ENCODE data around the gene SLC12A7. TPM values are rescaled to one million over a fixed set of nuclear protein-coding genes. Genes with fewer than 3 reads are reported as not detected.
"Not testable (repeated sequence)": the region's sequence is repeated elsewhere in the genome, so short reads cannot be mapped to it uniquely, and the experiment has no call there.

Gene SLC12A7
- total RNA-seq, 2 experiments from 2014 or later = 102 to 120 TPM

DNA sequence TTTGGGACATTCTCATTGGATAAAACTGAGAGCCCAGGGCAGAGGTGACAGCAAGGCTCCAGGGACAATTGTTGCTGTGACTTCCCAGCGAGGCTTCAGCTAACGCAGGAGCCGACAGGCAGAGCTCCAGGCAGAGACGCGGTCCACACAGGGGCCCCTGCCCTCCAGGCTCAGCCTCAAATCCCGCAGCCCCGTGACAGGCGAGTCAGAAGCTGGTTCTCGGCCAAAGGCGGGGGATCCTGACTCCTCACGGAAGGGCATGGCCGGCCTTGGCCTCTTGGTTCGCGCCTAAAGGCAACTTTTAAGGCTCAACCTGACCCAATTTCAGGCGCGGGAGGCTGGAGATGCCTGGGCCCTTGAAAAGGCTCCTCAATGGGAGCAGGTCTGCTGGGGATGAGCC, 21.3 kb downstream of the SLC12A7 start:
- peaks cover 22% of the 10 kb centered on the region for H3K36me3 Mint-ChIP-seq (ENCODE audit: low read depth)
- CTCF ChIA-PET = no interaction called here

DNA sequence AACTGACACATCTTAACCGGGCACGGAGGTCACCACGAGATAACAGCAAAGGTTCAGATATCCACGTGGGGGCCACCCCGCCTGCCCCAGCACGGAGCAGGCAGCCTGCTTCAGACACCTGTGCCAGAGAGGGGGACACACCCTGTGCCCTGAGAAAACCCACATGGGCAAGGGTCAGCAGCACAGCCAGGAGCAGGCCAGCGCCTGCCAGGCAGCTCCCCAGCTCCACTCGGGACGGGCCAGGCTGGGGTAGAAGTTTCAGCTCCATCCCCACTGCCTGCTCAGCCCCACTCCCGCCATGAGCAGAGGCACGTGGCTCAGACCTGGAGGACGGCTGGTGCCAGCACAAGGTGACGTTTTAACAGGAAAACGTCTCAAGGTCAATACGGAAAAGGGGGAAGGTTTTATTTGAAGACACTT, 22.2 kb downstream of the SLC12A7 start:
- Mint-ChIP-seq H3K9me3 (no peaks in the 10 kb centered on the region), H3K4me3 (no peak overlapping the region)

More for the DNA sequence above, 21.3 kb downstream of the SLC12A7 start:
- no peaks in the 10 kb centered on the region for H3K27me3 Mint-ChIP-seq
- DNase-seq = no peak
- no peak overlapping the region for H3K4me3 Mint-ChIP-seq
- H3K4me1 Mint-ChIP-seq = no peaks in the 10 kb centered on the region
- H3K9me3 Mint-ChIP-seq = no peaks in the 10 kb centered on the region
- POLR2A ChIA-PET = no interaction called here
- no peak overlapping the region for H3K27ac Mint-ChIP-seq

DNA sequence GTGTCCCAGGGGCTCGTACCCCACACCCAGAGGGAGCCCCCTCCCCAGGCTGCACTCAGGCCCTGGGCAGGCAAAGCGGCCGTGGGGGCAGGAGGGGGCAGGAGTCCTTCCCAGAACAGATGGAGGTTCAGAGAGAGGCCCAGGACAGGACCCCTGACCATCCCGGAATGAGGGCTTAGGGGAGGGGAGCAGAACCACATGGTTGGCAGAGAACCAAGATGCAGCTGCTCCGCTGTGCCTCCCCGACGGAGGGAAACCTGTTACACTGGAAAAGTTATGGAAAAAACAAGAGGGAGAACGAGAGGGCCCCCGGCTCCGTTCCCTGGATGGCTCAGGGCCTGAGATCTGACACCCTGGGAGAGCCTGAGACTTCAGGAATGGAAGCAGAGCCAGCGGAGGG, 22.7 kb downstream of the SLC12A7 start:
- H3K36me3 Mint-ChIP-seq (ENCODE audit: low read depth) = peaks cover 30% of the 10 kb centered on the region
- DNase-seq = no peak
- no peak overlapping the region for H3K27ac Mint-ChIP-seq
- no peaks in the 10 kb centered on the region for H3K27me3 Mint-ChIP-seq
- no peaks in the 10 kb centered on the region for H3K4me1 Mint-ChIP-seq
- CTCF ChIA-PET = no interaction called here
- H3K4me3 Mint-ChIP-seq = no peak overlapping the region
- H3K9me3 Mint-ChIP-seq = no peaks in the 10 kb centered on the region
- POLR2A ChIA-PET = interaction anchor here (0.6 kb wide), 1 partner anchor 28 kb away, joined by 4 read pairs; no protein-coding TSS in a partner anchor

More for the DNA sequence above, 22.2 kb downstream of the SLC12A7 start:
- no peak for DNase-seq
- Mint-ChIP-seq H3K27ac (no peak overlapping the region), H3K4me1 (no peaks in the 10 kb centered on the region), H3K36me3 (ENCODE audit: low read depth) (peaks cover 26% of the 10 kb centered on the region), H3K27me3 (no peaks in the 10 kb centered on the region)
- POLR2A ChIA-PET = interaction anchor here (0.6 kb wide), 1 partner anchor 27 kb away, joined by 4 read pairs; no protein-coding TSS in a partner anchor
- CTCF ChIA-PET = no interaction called here

DNA sequence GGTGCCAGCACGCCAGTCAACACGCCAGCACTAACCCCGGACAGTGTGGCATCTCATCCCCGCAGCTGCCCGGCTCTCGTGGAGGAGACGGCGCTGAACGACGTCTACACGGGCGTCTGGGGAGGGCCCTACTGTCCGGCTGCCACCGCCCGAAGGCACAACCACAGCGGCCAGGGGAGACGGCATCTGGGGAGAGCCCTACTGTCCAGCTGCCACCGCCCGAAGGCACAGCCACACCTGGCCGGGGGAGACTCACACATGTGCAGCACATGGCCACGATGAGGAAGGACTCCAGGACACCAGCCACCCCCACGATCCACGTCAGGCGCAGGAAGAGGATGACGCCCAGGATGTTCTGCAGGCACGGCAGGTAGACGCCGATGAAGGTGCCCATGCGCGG, 23.1 kb downstream of the SLC12A7 start:
- Mint-ChIP-seq H3K4me1 (no peaks in the 10 kb centered on the region), H3K36me3 (ENCODE audit: low read depth) (peaks cover 30% of the 10 kb centered on the region), H3K4me3 (no peak overlapping the region), H3K27ac (no peak overlapping the region), H3K27me3 (no peaks in the 10 kb centered on the region), H3K9me3 (no peaks in the 10 kb centered on the region)
- POLR2A ChIA-PET = no interaction called here
- DNase-seq = no peak
- CTCF ChIA-PET = no interaction called here

DNA sequence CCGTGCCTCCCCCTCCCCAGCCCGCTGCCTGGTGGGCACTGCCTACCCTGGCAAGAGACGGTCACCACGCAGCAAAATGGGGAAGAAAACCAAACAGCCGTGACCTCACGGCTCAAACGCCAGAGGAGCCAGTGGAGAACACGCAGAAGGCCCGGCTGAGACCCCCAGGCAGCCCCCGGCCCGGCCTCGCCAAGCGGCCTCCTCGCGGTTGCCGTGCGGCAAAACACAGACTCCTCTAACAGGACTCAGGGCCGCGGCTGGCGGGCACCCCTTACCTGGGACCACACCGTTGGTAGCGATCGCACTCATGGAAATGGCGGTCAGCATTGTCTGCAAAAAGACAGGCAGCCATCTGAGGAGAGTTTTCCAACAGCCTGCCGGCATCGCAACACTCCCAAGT, 23.8 kb downstream of the SLC12A7 start:
- CTCF ChIA-PET = no interaction called here
- Mint-ChIP-seq H3K27me3 (no peaks in the 10 kb centered on the region), H3K4me1 (no peaks in the 10 kb centered on the region), H3K27ac (no peak overlapping the region), H3K4me3 (no peak overlapping the region), H3K9me3 (no peaks in the 10 kb centered on the region), H3K36me3 (ENCODE audit: low read depth) (peaks cover 34% of the 10 kb centered on the region)
- no peak for DNase-seq
- POLR2A ChIA-PET = no interaction called here

DNA sequence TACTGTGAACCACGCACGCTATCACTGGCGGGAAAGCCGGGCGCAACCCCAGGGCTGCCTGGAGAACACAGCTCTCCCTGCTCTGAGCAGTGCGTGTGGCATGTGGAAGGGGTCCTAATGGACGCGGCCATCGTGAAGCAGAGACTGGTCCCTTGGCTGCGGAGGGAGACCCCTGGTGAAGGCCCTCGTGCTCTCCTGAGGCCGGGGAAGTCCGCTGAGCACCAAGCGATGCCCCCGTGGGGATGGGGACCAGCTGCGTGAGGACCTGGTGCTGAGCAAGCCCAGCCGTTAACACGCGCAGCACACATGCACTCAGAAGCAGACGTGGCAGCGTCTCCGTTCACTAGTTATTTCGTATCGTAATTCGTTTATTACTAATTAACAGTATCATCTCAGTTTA, 24.4 kb downstream of the SLC12A7 start:
- Mint-ChIP-seq H3K4me3 (no peak overlapping the region), H3K27ac (no peak overlapping the region), H3K9me3 (no peaks in the 10 kb centered on the region), H3K27me3 (no peaks in the 10 kb centered on the region), H3K36me3 (ENCODE audit: low read depth) (peaks cover 33% of the 10 kb centered on the region), H3K4me1 (no peaks in the 10 kb centered on the region)
- POLR2A ChIA-PET = no interaction called here
- no peak for DNase-seq
- CTCF ChIA-PET = no interaction called here

DNA sequence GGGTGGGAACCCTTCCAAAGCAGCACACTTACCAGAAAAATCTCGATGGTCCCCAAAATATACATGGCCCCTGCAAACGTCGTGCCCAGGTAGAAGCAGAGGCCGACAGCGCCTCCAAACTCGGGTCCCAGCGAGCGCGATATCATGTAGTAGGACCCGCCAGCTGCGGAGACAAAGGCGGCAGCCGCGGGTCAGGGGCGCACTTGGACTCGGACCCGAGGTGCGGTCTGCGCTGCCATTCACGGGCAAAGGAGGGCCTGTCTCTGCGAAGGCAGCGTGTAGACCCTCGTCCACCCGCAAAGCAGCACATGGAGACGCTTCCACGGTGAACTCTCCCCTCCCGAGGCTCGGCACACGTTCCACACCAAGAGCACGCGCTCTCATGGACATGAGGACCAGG, 25.0 kb downstream of the SLC12A7 start:
- POLR2A ChIA-PET = no interaction called here

DNA sequence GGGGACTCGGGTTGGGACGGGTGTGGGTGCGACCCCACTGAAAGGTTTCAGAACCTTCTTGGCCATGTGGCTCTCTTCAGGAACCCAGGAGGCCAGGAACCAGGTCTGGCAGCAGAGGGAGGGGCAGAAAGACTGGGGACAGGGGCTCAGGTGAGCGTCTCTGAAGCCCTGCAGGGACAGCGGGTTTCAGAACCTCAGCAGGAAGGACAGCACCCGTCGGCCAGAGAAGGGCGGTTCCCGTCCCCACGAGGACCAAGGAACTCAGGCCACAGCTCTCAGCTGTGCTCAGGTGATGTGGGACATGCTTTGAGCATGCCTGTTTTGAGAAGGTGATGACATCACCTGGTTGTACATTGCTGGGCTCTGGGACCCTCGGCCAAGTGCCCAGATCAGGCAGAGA, 25.7 kb downstream of the SLC12A7 start:
- H3K36me3 Mint-ChIP-seq (ENCODE audit: low read depth) = peaks cover 36% of the 10 kb centered on the region
- no peaks in the 10 kb centered on the region for H3K4me1 Mint-ChIP-seq
- DNase-seq = no peak
- H3K27ac Mint-ChIP-seq = no peak overlapping the region
- ChIA-PET POLR2A (no interaction called here), CTCF (no interaction called here)
- no peaks in the 10 kb centered on the region for H3K9me3 Mint-ChIP-seq
- no peak overlapping the region for H3K4me3 Mint-ChIP-seq
- H3K27me3 Mint-ChIP-seq = no peaks in the 10 kb centered on the region

More for the DNA sequence above, 25.0 kb downstream of the SLC12A7 start:
- Mint-ChIP-seq H3K4me1 (no peaks in the 10 kb centered on the region), H3K4me3 (no peak overlapping the region), H3K27ac (no peak overlapping the region), H3K9me3 (no peaks in the 10 kb centered on the region), H3K36me3 (ENCODE audit: low read depth) (peaks cover 29% of the 10 kb centered on the region), H3K27me3 (no peaks in the 10 kb centered on the region)
- CTCF ChIA-PET = no interaction called here
- DNase-seq = no peak

DNA sequence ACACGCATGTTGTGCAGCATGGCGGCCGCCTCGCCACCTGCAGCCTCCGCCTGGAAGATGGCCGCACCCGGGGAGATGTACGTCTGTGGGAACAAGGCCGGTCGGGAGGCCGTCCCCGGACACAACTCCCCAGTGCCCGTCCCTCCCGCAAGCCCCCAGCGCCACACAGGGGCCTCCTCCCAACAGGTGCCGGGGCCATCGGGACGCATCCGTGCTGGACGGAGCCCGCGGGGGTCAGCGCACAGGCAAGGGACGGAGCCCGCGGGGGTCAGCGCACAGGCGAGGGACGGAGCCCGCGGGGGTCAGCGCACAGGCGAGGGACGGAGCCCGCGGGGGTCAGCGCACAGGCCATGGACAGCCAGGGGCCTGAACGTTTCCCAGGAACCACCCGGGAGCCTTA, 26.5 kb downstream of the SLC12A7 start:
- no peaks in the 10 kb centered on the region for H3K9me3 Mint-ChIP-seq
- POLR2A ChIA-PET = no interaction called here
- DNase-seq = no peak
- no peak overlapping the region for H3K4me3 Mint-ChIP-seq
- H3K36me3 Mint-ChIP-seq (ENCODE audit: low read depth) = peaks cover 40% of the 10 kb centered on the region
- H3K4me1 Mint-ChIP-seq = no peaks in the 10 kb centered on the region
- H3K27ac Mint-ChIP-seq = no peak overlapping the region
- CTCF ChIA-PET = no interaction called here
- H3K27me3 Mint-ChIP-seq = no peaks in the 10 kb centered on the region

DNA sequence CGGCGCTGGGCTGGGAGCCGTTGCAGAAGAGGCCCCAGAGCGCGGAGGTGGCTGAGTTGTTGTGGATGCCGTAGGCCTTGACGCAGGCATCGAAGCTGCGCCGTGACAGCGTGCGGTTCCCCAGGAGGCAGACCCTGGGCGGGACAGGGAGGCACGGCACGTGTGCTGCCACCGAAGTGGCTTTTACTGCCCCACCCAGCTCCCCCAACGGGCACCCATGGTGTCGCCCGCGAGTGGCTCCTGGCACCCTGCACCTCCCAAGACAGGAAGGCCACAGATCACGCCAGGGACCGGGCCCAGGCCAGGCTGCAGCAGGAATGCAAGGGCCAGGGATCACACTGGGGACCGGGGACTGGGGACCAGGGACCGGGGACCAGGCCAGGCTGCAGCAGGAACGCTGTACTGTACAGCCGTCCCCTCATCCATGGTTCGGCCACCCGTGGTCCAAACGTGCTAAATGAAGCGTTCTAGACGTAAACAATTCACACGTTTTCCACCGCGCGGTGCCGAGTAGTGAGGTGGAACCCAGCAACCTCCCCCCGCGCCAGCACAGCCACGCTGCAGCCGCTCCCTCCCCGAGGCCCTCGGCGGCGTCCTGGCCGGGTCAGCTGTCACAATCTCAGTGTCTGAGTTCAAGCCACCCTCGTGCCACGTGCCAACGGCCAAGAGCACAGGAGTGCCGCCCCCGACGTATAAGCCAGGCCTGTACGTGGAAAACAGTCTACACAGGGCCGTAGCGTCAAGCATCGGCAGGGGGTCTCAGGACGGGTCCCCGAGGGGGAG, 27.8 kb downstream of the SLC12A7 start:
- H3K27ac Mint-ChIP-seq = no peak overlapping the region
- POLR2A ChIA-PET = no interaction called here
- H3K4me3 Mint-ChIP-seq = no peak overlapping the region

DNA sequence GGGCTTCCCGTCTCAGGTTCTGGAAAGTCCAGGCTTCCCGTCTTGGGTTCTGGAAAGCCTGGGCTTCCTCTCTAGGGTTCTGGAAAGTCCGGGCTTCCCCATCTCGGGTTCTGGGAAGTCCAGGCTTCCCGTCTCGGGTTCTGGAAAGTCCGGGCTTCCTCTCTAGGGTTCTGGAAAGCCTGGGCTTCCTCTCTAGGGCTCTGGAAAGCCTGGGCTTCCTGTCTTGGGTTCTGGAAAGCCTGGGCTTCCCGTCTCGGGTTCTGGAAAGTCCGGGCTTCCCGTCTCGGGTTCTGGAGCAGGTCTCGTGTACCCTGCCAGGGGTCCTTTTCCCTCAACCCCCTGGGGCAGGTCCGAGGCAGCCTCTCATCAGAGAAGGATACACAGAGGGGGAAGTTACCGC, 28.8 kb downstream of the SLC12A7 start:
- POLR2A ChIA-PET, DNase-seq, H3K27me3 Mint-ChIP-seq, H3K27ac Mint-ChIP-seq, CTCF ChIA-PET, H3K4me3 Mint-ChIP-seq, H3K4me1 Mint-ChIP-seq, H3K9me3 Mint-ChIP-seq: not testable (repeated sequence)
- peaks cover 35% of the 10 kb centered on the region for H3K36me3 Mint-ChIP-seq (ENCODE audit: low read depth)

More for the DNA sequence above, 27.8 kb downstream of the SLC12A7 start:
- Mint-ChIP-seq H3K9me3 (no peaks in the 10 kb centered on the region), H3K27me3 (no peaks in the 10 kb centered on the region), H3K4me1 (no peaks in the 10 kb centered on the region), H3K36me3 (ENCODE audit: low read depth) (peaks cover 33% of the 10 kb centered on the region)
- CTCF ChIA-PET = no interaction called here
- DNase-seq = no peak

DNA sequence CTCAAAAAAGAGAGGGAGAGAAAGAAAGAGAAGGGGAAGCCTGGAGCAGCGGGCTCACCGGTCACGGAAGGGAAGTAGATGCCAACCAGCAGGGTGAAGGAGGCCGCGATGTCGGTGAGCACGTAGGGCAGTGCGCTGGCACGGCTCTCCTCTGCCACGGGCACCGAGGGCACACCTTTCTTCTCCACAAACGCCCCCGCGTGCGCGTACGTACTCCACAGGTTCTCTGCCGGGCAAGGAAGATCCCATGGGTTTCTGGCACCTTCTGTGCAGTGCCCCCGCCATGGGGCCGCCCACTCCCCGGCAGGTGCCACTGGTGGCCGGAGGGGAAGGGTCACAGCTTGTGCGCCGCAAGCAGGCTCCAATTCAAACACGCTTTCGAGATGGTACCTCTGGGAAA, 30.3 kb downstream of the SLC12A7 start:
- Mint-ChIP-seq H3K4me3 (no peak overlapping the region), H3K27me3 (no peaks in the 10 kb centered on the region), H3K4me1 (no peaks in the 10 kb centered on the region), H3K27ac (no peak overlapping the region), H3K9me3 (no peaks in the 10 kb centered on the region), H3K36me3 (ENCODE audit: low read depth) (peaks cover 31% of the 10 kb centered on the region)
- POLR2A ChIA-PET = no interaction called here
- DNase-seq = no peak
- CTCF ChIA-PET = no interaction called here

DNA sequence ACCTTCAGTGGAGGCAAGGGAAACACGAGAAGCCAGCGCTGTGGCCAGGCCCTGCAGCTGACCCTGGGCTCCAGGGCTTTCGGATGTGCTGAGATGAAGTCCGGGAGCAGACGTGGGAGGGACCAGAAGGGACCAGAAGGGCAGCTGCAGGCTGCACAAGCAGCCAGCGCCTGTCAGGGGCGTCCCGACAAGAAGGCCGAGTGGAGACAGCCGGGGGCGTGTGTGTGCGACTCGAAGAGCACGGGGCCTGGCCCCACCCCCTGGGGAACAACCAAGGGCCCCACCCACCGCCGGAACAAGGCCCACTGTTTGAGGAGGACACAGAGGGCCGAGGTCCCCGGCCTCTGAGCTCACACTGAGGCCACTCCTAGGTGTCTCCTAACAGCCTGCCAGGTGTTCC, 31.4 kb downstream of the SLC12A7 start:
- Mint-ChIP-seq H3K9me3 (no peaks in the 10 kb centered on the region), H3K27ac (no peak overlapping the region), H3K36me3 (ENCODE audit: low read depth) (peaks cover 30% of the 10 kb centered on the region), H3K27me3 (no peaks in the 10 kb centered on the region), H3K4me3 (no peak overlapping the region), H3K4me1 (no peaks in the 10 kb centered on the region)
- CTCF ChIA-PET = no interaction called here
- no peak for DNase-seq
- POLR2A ChIA-PET = no interaction called here

DNA sequence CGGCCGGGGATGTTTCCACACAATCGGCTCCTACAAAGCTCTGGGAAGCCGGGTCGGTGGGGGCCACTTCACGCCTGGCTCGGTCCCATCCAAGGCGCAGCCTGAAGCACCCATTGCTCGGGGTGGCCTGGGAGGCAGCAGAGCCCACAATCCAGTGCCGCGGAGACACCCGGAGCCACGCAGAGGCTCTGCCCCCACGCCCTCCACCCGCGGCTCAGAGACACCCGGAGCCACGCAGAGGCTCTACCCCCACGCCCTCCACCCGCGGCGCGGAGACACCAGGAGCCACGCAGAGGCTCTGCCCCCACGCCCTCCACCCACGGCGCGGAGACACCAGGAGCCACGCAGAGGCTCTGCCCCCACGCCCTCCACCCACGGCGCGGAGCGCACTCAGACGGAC, 31.9 kb downstream of the SLC12A7 start:
- Mint-ChIP-seq H3K4me3 (no peak overlapping the region), H3K4me1 (no peaks in the 10 kb centered on the region), H3K27ac (no peak overlapping the region), H3K36me3 (ENCODE audit: low read depth) (peaks cover 30% of the 10 kb centered on the region), H3K27me3 (no peaks in the 10 kb centered on the region), H3K9me3 (no peaks in the 10 kb centered on the region)
- ChIA-PET CTCF (no interaction called here), POLR2A (no interaction called here)
- DNase-seq = no peak
